NCI-H128 (cell line): ENCODE results near the gene MAN1B1.
A peak's percentile ranks its signal among the peaks of the same experiment; 100 is the strongest.
"Not testable (repeated sequence)": the region's sequence is repeated elsewhere in the genome, so short reads cannot be mapped to it uniquely, and the experiment has no call there.

Experiments
- DNase-seq: peaks from one replicate; lab custom pipeline; 2025; ENCODE audit not compliant: unreplicated experiment; lab: John Stamatoyannopoulos, UW

The MAN1B1 gene

GRCh38 chr9:137126786-137127185 is 40.0 kb downstream of the MAN1B1 start:
- DNase-seq: no peak

GRCh38 chr9:137127301-137128157 is 40.7 kb downstream of the MAN1B1 start:
- DNase-seq: no peak

GRCh38 chr9:137128158-137128861 is 41.5 kb downstream of the MAN1B1 start:
- no peak for DNase-seq

- DNase-seq: no peak
Observed at GRCh38 chr9:137128862-137129455, 42.2 kb downstream of the MAN1B1 start.

- peak; percentile 87 for DNase-seq
Observed at GRCh38 chr9:137129456-137130175, 42.8 kb downstream of the MAN1B1 start.

GRCh38 chr9:137130176-137130755 is 43.5 kb downstream of the MAN1B1 start:
- DNase-seq: no peak

GRCh38 chr9:137134191-137134590 is 47.4 kb downstream of the MAN1B1 start:
- no peak for DNase-seq

GRCh38 chr9:137135154-137135553 is 48.4 kb downstream of the MAN1B1 start:
- not testable (repeated sequence) for DNase-seq

GRCh38 chr9:137136261-137136880 is 49.6 kb downstream of the MAN1B1 start:
- DNase-seq: no peak

GRCh38 chr9:137136881-137137607 is 50.3 kb downstream of the MAN1B1 start:
- no peak for DNase-seq

GRCh38 chr9:137138058-137138721 is 51.4 kb downstream of the MAN1B1 start:
- DNase-seq: no peak

GRCh38 chr9:137138722-137139467 is 52.1 kb downstream of the MAN1B1 start, which contains the start of gene GRIN1:
Gene GRIN1 (plus strand): TSS chr9:137139154. CDS start chr9:137139487, 333 bp downstream.
- no peak for DNase-seq

- DNase-seq: no peak
Observed at GRCh38 chr9:137139468-137140150, 52.8 kb downstream of the MAN1B1 start.

GRCh38 chr9:137140151-137141012 is 53.6 kb downstream of the MAN1B1 start:
- DNase-seq: no peak

- no peak for DNase-seq
Observed at GRCh38 chr9:137141050-137141810, 54.4 kb downstream of the MAN1B1 start.
